HepG2 (cell line): ENCODE measurements around the gene POU3F1. TPM values are rescaled to one million over a fixed set of nuclear protein-coding genes. Genes with fewer than 3 reads are reported as not detected.

ENCODE experiments used
- ATF7-NPFF ChIP-seq: sonication (generic); formaldehyde crosslinking; IDR thresholded peaks from 2 replicates; pipeline ENCODE4 v1.8.1; 2023; ENCODE audit warnings: mild to moderate bottlenecking, low read depth, missing genetic modification reagents, moderate library complexity
- BHLHE40 ChIP-seq: IDR thresholded peaks from 2 replicates; pipeline ENCODE4 v1.6.1; 2011; ENCODE audit warnings: low read length, improper control_type of control experiment
- HMG20B ChIP-seq: conservative IDR thresholded peaks from 2 replicates; pipeline ENCODE4 v1.6.1; 2016; ENCODE audit warnings: missing genetic modification reagents, missing compliant biosample characterization
- HNF4A ChIP-seq: sonication (generic); formaldehyde crosslinking; IDR thresholded peaks from 2 replicates; pipeline ENCODE4 v1.4.0; 2020; ENCODE audit warnings: missing genetic modification reagents
- NKX3-1 ChIP-seq: sonication (generic); formaldehyde crosslinking; IDR thresholded peaks from 2 replicates; pipeline ENCODE4 v1.5.0; 2020; ENCODE audit warnings: missing genetic modification reagents
- RXRB ChIP-seq: IDR thresholded peaks from 2 replicates; pipeline ENCODE4 v1.6.1; 2016; ENCODE audit warnings: borderline replicate concordance, missing genetic modification reagents, missing compliant biosample characterization
- SMAD3 ChIP-seq: sonication (generic); formaldehyde crosslinking; IDR thresholded peaks from 2 replicates; pipeline ENCODE4 v1.4.0; 2020; ENCODE audit warnings: missing genetic modification reagents
- SMARCE1 ChIP-seq: fragments of 450-650 bp; IDR thresholded peaks from 2 replicates; pipeline ENCODE4 v1.6.1; 2017; ENCODE audit warnings: borderline replicate concordance
- SNAPC2 ChIP-seq: sonication (generic); formaldehyde crosslinking; IDR thresholded peaks from 2 replicates; pipeline ENCODE4 v1.8.1; 2022; ENCODE audit warnings: mild to moderate bottlenecking, missing genetic modification reagents
- ZBTB8A ChIP-seq: sonication (generic); formaldehyde crosslinking; IDR thresholded peaks from 2 replicates; pipeline ENCODE4 v1.4.0; 2020; ENCODE audit warnings: mild to moderate bottlenecking, low read depth, missing genetic modification reagents, borderline replicate concordance
- ZFP90 ChIP-seq: sonication (generic); formaldehyde crosslinking; IDR thresholded peaks from 2 replicates; pipeline ENCODE4 v1.8.0; 2022; ENCODE audit warnings: missing genetic modification reagents, mild to moderate bottlenecking, inconsistent platforms, borderline replicate concordance
- ZNF317 ChIP-seq: sonication (generic); formaldehyde crosslinking; IDR thresholded peaks from 2 replicates; pipeline ENCODE4 v1.5.0; 2020; ENCODE audit warnings: mild to moderate bottlenecking, missing genetic modification reagents
- ZNF329 ChIP-seq: sonication (generic); formaldehyde crosslinking; IDR thresholded peaks from 2 replicates; pipeline ENCODE4 v1.9.0; 2021; ENCODE audit warnings: low read depth, mild to moderate bottlenecking, missing genetic modification reagents
- ZNF781 ChIP-seq: sonication (generic); formaldehyde crosslinking; IDR thresholded peaks from 2 replicates; pipeline ENCODE4 v1.5.1; 2020; ENCODE audit warnings: borderline replicate concordance, mild to moderate bottlenecking, missing genetic modification reagents; ENCODE audit errors: not compliant biosample characterization
- ZNF788 ChIP-seq: sonication (generic); formaldehyde crosslinking; IDR thresholded peaks from 2 replicates; pipeline ENCODE4 v1.5.0; 2020; ENCODE audit warnings: mild to moderate bottlenecking, missing genetic modification reagents, borderline replicate concordance
- polyA plus RNA-seq, 8 experiments: library from polyadenylated mRNA; depleted of rRNA in 3 of 8; stranded (reverse) in 7 of 8; unstranded in 1 of 8; fragments of >200 nt; fragmentation: Illumina TruSeq in 4 of 8; extraction: Trizol in 4 of 8; gene quantifications; 2 replicates each; pipeline versions ENCODE4 v1.2.1 to v1.2.3, GENCODE V29; 2011 to 2016; ENCODE audit warnings: low read depth in 4 of 8, missing spikeins in 1 of 8, mixed read lengths in 1 of 8; ENCODE audit not compliant: insufficient read depth in 1 of 8
- total RNA-seq, 5 experiments: library from RNA; depleted of rRNA; stranded (reverse); fragments of >200 nt; fragmentation: Illumina TruSeq; extraction: Trizol; gene quantifications; 2 replicates each; pipeline ENCODE4 v1.2.3, GENCODE V29; 2016; ENCODE audit warnings: low read depth in 1 of 5
- TF ChIP-seq, protein P1 (sequence below): IDR thresholded peaks from 2 replicates; pipeline ENCODE4 v1.6.1; 2018; ENCODE audit warnings: missing genetic modification reagents
- TF ChIP-seq, protein P2 (sequence below): IDR thresholded peaks from 2 replicates; pipeline ENCODE4 v1.6.1; 2016
- TF ChIP-seq, protein P3 (sequence below): IDR thresholded peaks from 2 replicates; pipeline ENCODE4 v1.4.0; 2020; ENCODE audit warnings: mild to moderate bottlenecking, missing genetic modification reagents
- TF ChIP-seq, protein P4 (sequence below): sonication (generic); formaldehyde crosslinking; conservative IDR thresholded peaks from 2 replicates; pipeline ENCODE4 v1.8.0; 2022; ENCODE audit warnings: mild to moderate bottlenecking, moderate library complexity, missing genetic modification reagents
- TF ChIP-seq, protein P5 (sequence below): sonication (generic); formaldehyde crosslinking; IDR thresholded peaks from 2 replicates; pipeline ENCODE4 v1.4.0; 2020; ENCODE audit warnings: missing genetic modification reagents

POU3F1 gene
- total and polyA plus RNA-seq, 2 of the 13 experiments (the other 11 are each of a cell fraction or from before 2014, with no cell fraction given): not detected

DNA sequence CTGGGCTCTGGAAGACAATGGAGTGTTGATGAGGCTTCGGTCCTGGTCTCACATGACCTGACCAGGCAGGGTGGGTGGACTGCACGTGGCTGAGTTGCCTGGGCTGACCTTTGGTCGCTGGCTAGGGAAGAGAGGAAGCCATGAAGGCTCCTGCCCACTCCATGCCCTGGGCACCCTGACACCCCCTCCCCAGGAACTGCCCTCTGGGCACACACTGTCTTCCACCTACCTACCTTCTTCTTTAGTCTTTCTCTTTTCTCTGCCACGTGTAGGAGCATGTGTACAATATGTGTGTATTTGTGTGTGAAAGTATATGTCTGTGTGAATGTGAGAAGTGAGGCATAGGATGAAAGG, 15.1 kb downstream of the POU3F1 start (continued):
- TF ChIP-seq, protein P1, sequence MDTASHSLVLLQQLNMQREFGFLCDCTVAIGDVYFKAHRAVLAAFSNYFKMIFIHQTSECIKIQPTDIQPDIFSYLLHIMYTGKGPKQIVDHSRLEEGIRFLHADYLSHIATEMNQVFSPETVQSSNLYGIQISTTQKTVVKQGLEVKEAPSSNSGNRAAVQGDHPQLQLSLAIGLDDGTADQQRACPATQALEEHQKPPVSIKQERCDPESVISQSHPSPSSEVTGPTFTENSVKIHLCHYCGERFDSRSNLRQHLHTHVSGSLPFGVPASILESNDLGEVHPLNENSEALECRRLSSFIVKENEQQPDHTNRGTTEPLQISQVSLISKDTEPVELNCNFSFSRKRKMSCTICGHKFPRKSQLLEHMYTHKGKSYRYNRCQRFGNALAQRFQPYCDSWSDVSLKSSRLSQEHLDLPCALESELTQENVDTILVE (CRISPR knock-in tag): peak; percentile 57; the same call in 1 of the 2 replicates
- TF ChIP-seq, protein P2, sequence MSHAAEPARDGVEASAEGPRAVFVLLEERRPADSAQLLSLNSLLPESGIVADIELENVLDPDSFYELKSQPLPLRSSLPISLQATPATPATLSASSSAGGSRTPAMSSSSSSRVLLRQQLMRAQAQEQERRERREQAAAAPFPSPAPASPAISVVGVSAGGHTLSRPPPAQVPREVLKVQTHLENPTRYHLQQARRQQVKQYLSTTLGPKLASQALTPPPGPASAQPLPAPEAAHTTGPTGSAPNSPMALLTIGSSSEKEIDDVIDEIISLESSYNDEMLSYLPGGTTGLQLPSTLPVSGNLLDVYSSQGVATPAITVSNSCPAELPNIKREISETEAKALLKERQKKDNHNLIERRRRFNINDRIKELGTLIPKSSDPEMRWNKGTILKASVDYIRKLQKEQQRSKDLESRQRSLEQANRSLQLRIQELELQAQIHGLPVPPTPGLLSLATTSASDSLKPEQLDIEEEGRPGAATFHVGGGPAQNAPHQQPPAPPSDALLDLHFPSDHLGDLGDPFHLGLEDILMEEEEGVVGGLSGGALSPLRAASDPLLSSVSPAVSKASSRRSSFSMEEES (CRISPR knock-in tag): peak; percentile 93
- TF ChIP-seq, protein P3, sequence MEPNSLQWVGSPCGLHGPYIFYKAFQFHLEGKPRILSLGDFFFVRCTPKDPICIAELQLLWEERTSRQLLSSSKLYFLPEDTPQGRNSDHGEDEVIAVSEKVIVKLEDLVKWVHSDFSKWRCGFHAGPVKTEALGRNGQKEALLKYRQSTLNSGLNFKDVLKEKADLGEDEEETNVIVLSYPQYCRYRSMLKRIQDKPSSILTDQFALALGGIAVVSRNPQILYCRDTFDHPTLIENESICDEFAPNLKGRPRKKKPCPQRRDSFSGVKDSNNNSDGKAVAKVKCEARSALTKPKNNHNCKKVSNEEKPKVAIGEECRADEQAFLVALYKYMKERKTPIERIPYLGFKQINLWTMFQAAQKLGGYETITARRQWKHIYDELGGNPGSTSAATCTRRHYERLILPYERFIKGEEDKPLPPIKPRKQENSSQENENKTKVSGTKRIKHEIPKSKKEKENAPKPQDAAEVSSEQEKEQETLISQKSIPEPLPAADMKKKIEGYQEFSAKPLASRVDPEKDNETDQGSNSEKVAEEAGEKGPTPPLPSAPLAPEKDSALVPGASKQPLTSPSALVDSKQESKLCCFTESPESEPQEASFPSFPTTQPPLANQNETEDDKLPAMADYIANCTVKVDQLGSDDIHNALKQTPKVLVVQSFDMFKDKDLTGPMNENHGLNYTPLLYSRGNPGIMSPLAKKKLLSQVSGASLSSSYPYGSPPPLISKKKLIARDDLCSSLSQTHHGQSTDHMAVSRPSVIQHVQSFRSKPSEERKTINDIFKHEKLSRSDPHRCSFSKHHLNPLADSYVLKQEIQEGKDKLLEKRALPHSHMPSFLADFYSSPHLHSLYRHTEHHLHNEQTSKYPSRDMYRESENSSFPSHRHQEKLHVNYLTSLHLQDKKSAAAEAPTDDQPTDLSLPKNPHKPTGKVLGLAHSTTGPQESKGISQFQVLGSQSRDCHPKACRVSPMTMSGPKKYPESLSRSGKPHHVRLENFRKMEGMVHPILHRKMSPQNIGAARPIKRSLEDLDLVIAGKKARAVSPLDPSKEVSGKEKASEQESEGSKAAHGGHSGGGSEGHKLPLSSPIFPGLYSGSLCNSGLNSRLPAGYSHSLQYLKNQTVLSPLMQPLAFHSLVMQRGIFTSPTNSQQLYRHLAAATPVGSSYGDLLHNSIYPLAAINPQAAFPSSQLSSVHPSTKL (CRISPR knock-in tag): peak; percentile 51; the same call in 1 of the 2 replicates
- TF ChIP-seq HNF4A (CRISPR knock-in tag) (peak; percentile 86), BHLHE40 (peak; percentile 90), HMG20B (peak; percentile 42; the same call in 1 of the 2 replicates), ZNF788 (CRISPR knock-in tag) (peak; percentile 61; the same call in 1 of the 2 replicates), ZNF329 (CRISPR knock-in tag) (no peak), ATF7-NPFF (CRISPR knock-in tag) (0 out of 2 replicates have a peak, but pooled peaks have one; percentile 61), NKX3-1 (CRISPR knock-in tag) (0 out of 2 replicates have a peak, but pooled peaks have one; percentile 37), SMARCE1 (no peak), ZNF781 (CRISPR knock-in tag) (peak; percentile 72), ZNF317 (CRISPR knock-in tag) (0 out of 2 replicates have a peak, but pooled peaks have one; percentile 29), SMAD3 (CRISPR knock-in tag) (0 out of 2 replicates have a peak, but pooled peaks have one; percentile 40), SNAPC2 (CRISPR knock-in tag) (no peak), ZBTB8A (CRISPR knock-in tag) (no peak), RXRB (peak; percentile 63), ZFP90 (0 out of 2 replicates have a peak, but pooled peaks have one; percentile 37)
- TF ChIP-seq, protein P4, sequence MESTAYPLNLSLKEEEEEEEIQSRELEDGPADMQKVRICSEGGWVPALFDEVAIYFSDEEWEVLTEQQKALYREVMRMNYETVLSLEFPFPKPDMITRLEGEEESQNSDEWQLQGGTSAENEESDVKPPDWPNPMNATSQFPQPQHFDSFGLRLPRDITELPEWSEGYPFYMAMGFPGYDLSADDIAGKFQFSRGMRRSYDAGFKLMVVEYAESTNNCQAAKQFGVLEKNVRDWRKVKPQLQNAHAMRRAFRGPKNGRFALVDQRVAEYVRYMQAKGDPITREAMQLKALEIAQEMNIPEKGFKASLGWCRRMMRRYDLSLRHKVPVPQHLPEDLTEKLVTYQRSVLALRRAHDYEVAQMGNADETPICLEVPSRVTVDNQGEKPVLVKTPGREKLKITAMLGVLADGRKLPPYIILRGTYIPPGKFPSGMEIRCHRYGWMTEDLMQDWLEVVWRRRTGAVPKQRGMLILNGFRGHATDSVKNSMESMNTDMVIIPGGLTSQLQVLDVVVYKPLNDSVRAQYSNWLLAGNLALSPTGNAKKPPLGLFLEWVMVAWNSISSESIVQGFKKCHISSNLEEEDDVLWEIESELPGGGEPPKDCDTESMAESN (CRISPR knock-in tag): peak; percentile 66; the same call in 1 of the 2 replicates
- TF ChIP-seq, protein P5, sequence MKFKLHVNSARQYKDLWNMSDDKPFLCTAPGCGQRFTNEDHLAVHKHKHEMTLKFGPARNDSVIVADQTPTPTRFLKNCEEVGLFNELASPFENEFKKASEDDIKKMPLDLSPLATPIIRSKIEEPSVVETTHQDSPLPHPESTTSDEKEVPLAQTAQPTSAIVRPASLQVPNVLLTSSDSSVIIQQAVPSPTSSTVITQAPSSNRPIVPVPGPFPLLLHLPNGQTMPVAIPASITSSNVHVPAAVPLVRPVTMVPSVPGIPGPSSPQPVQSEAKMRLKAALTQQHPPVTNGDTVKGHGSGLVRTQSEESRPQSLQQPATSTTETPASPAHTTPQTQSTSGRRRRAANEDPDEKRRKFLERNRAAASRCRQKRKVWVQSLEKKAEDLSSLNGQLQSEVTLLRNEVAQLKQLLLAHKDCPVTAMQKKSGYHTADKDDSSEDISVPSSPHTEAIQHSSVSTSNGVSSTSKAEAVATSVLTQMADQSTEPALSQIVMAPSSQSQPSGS: 0 out of 2 replicates have a peak, but pooled peaks have one; percentile 19
